Measurements from ENCODE around the gene ADCY5. TPM values are rescaled to one million over a fixed set of nuclear protein-coding genes. Genes with fewer than 3 reads are reported as not detected.

The ADCY5 gene
- total RNA-seq, 1 donor from 2014 or later, result 0.67 TPM

DNA sequence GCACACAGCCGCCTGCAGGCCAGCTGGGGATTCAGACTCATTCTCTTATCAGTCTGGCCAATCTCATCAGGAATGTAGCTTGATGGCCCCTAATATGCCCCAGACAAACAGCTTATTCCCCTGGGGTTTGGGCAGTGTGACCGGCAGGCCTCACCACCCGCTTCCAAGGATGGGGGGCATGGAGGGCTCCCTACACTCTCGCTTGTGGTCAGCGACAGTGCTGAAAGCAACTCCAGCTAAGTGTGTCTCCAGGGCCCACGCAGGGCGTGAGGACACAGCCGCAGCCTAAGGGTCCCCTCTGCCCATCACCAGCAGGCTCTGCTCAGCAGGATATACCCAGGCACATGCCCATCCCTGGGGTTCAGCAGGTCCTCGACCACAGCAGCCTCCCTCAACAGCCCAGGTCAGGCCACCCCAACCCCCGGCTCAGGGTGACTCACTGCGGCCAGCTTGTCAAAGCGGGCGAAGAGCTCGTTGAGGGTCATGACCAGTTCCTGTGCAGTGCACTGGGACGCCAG, 116.7 kb downstream of the ADCY5 start:
- TF ChIP-seq, protein P1, sequence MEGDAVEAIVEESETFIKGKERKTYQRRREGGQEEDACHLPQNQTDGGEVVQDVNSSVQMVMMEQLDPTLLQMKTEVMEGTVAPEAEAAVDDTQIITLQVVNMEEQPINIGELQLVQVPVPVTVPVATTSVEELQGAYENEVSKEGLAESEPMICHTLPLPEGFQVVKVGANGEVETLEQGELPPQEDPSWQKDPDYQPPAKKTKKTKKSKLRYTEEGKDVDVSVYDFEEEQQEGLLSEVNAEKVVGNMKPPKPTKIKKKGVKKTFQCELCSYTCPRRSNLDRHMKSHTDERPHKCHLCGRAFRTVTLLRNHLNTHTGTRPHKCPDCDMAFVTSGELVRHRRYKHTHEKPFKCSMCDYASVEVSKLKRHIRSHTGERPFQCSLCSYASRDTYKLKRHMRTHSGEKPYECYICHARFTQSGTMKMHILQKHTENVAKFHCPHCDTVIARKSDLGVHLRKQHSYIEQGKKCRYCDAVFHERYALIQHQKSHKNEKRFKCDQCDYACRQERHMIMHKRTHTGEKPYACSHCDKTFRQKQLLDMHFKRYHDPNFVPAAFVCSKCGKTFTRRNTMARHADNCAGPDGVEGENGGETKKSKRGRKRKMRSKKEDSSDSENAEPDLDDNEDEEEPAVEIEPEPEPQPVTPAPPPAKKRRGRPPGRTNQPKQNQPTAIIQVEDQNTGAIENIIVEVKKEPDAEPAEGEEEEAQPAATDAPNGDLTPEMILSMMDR (IDR thresholded peaks at IDR 0.05; ENCODE audit: insufficient read depth, low read length, poor library complexity, severe bottlenecking), result no peak
- peaks cover 15% of the 10 kb centered on the region for H3K27me3 ChIP-seq (ENCODE audit: control insufficient read depth, insufficient read depth, low read length)
- H3K36me3 ChIP-seq (ENCODE audit: control insufficient read depth, insufficient read depth, low read length), result no peaks in the 10 kb centered on the region

DNA sequence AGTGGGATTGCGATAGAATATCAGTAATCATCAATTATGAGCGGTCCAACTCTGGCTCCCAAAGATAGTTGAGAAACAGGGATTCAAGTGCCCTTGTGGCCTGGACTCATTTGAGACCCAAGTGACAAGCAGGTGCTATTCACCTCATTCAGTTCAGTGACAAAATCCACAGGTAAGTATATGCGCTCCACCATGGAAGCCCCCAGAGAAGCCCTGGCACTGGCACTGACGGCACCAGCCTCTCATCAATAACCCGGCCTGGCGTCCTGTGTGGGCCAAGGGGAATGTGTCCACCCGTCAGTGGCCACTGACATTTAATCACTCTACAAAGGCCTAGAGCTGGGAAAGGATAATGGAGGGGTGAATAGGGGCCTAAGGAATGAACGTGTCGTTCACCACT, 117.2 kb downstream of the ADCY5 start:
- no peak for DNase-seq (ENCODE audit: low read depth)
- TF ChIP-seq, protein P1 (IDR thresholded peaks at IDR 0.05; ENCODE audit: insufficient read depth, low read length, poor library complexity, severe bottlenecking), result no peak
- H3K4me3 ChIP-seq (ENCODE audit: low read depth, low read length), result no peak overlapping the region
- no peaks in the 10 kb centered on the region for H3K36me3 ChIP-seq (ENCODE audit: control insufficient read depth, insufficient read depth, low read length)
- peaks cover 15% of the 10 kb centered on the region for H3K27me3 ChIP-seq (ENCODE audit: control insufficient read depth, insufficient read depth, low read length)

More for the DNA sequence above, 116.7 kb downstream of the ADCY5 start:
- no peak for DNase-seq (ENCODE audit: low read depth)
- H3K4me3 ChIP-seq (ENCODE audit: low read depth, low read length), result no peak overlapping the region

GRCh38 chr3:123331006-123331405, 117.9 kb downstream of the ADCY5 start:
- H3K27me3 ChIP-seq (ENCODE audit: control insufficient read depth, insufficient read depth, low read length), result peaks cover 21% of the 10 kb centered on the region
- no peak for DNase-seq (ENCODE audit: low read depth)
- no peak overlapping the region for H3K4me3 ChIP-seq (ENCODE audit: low read depth, low read length)
- TF ChIP-seq, protein P1 (IDR thresholded peaks at IDR 0.05; ENCODE audit: insufficient read depth, low read length, poor library complexity, severe bottlenecking), result no peak
- no peaks in the 10 kb centered on the region for H3K36me3 ChIP-seq (ENCODE audit: control insufficient read depth, insufficient read depth, low read length)

- TF ChIP-seq, protein P1 (IDR thresholded peaks at IDR 0.05; ENCODE audit: insufficient read depth, low read length, poor library complexity, severe bottlenecking), result no peak
- no peaks in the 10 kb centered on the region for H3K36me3 ChIP-seq (ENCODE audit: control insufficient read depth, insufficient read depth, low read length)
Observed at GRCh38 chr3:123330441-123330991, 118.4 kb downstream of the ADCY5 start.

DNA sequence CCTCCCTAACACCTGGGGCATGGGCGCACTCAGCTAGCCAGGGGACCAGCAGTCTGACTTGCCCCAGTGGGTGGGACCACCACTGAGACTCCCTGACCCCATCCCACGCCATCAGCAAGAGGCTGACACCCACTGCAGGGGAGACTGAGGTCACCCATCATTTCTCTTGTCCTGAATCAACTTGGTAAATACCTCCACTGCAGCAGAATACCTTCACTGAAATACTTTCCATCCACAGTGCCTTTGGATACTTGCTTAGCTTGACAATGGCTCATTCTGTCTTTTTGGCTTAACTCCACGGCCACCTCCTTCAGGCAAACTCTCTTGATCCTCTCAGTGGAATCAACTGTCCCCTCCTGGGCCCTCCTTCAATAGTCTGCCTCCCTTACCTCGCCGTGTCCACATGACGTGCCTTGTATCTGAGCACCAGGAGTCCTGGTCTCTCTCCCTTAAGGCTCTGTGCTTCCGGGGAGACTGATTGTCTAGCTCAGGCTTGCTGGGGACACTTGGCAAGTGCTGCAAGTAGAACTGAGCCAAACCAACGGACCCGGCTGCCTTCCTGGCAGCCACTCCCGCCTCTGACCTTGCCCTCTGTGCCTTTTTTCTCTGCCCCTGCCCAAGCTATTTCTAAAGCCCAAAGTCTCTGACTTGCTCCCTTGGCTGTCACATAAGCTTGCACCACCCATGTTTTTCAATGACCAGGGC, 119.1 kb downstream of the ADCY5 start:
- peaks cover 31% of the 10 kb centered on the region for H3K27me3 ChIP-seq (ENCODE audit: control insufficient read depth, insufficient read depth, low read length)
- no peaks in the 10 kb centered on the region for H3K36me3 ChIP-seq (ENCODE audit: control insufficient read depth, insufficient read depth, low read length)
- H3K4me3 ChIP-seq (ENCODE audit: low read depth, low read length), result no peak overlapping the region
- no peak for DNase-seq (ENCODE audit: low read depth)
- TF ChIP-seq, protein P1 (IDR thresholded peaks at IDR 0.05; ENCODE audit: insufficient read depth, low read length, poor library complexity, severe bottlenecking), result no peak

More at GRCh38 chr3:123330441-123330991, 118.4 kb downstream of the ADCY5 start:
- no peak for DNase-seq (ENCODE audit: low read depth)
- no peak overlapping the region for H3K4me3 ChIP-seq (ENCODE audit: low read depth, low read length)
- peaks cover 25% of the 10 kb centered on the region for H3K27me3 ChIP-seq (ENCODE audit: control insufficient read depth, insufficient read depth, low read length)

All from kidney epithelial cell (primary cell).